Mesenchymal stem cell (in vitro differentiated cells and primary cell): Measurements from ENCODE around the gene NRSN2.
"Not testable (repeated sequence)": the region's sequence is repeated elsewhere in the genome, so short reads cannot be mapped to it uniquely, and the experiment has no call there.

ENCODE experiments used
- DNase-seq: peaks from one replicate; pipeline ENCODE4 v3.0.0-alpha.2; 2013
- H2AFZ ChIP-seq: one replicate; pipeline ENCODE4 v1.6.1; 2013; ENCODE audit warnings: low read depth, mild to moderate bottlenecking, control low read depth, inconsistent platforms, low read length, moderate library complexity
- H2AK5ac ChIP-seq: 2 replicates; pipeline ENCODE4 v1.6.1; 2013; ENCODE audit warnings: low read length, moderate library complexity, mild to moderate bottlenecking, inconsistent platforms; ENCODE audit not compliant: severe bottlenecking
- H2BK120ac ChIP-seq: one replicate; pipeline ENCODE4 v1.6.1; 2013; ENCODE audit warnings: low read depth, mild to moderate bottlenecking, inconsistent platforms, low read length, moderate library complexity
- H2BK12ac ChIP-seq, 2 experiments: one replicate each; pipeline ENCODE4 v1.6.1; 2013; ENCODE audit warnings: inconsistent platforms in 2 of 2, low read length in 2 of 2, mild to moderate bottlenecking in 2 of 2, moderate library complexity in 2 of 2, control low read depth in 1 of 2
- H2BK15ac ChIP-seq: one replicate; pipeline ENCODE4 v1.6.1; 2013; ENCODE audit warnings: mild to moderate bottlenecking, low read depth, inconsistent platforms; ENCODE audit not compliant: poor library complexity, severe bottlenecking
- H2BK5ac ChIP-seq: 2 replicates; pipeline ENCODE4 v1.6.1; 2013; ENCODE audit warnings: low read depth, mild to moderate bottlenecking, low read length, control low read depth, inconsistent platforms; ENCODE audit not compliant: poor library complexity, severe bottlenecking
- H3K14ac ChIP-seq, 2 experiments: one replicate each; pipeline ENCODE4 v1.6.1; 2013; ENCODE audit warnings: inconsistent platforms in 2 of 2, low read length in 2 of 2, control low read depth in 1 of 2, mild to moderate bottlenecking in 1 of 2, moderate library complexity in 1 of 2
- H3K18ac ChIP-seq, 2 experiments: one replicate each; pipeline ENCODE4 v1.6.1; 2013; ENCODE audit warnings: inconsistent platforms in 2 of 2, low read length in 2 of 2, control low read depth in 1 of 2, low read depth in 1 of 2, mild to moderate bottlenecking in 1 of 2
- H3K23ac ChIP-seq, 2 experiments: one replicate each; pipeline ENCODE4 v1.6.1; 2013; ENCODE audit warnings: inconsistent platforms in 2 of 2, low read length in 2 of 2, mild to moderate bottlenecking in 2 of 2, moderate library complexity in 2 of 2, control low read depth in 1 of 2
- H3K27ac ChIP-seq: 2 replicates; pipeline ENCODE4 v1.5.1; 2013; ENCODE audit warnings: mild to moderate bottlenecking, moderate library complexity, low read length, control low read depth, inconsistent platforms; ENCODE audit not compliant: poor library complexity, severe bottlenecking
- H3K27me3 ChIP-seq, 2 experiments: 2 replicates each; pipeline versions ENCODE4 v1.6.1 to v1.7.0; 2013; ENCODE audit warnings: low read length in 2 of 2, mild to moderate bottlenecking in 2 of 2, moderate library complexity in 2 of 2, control low read depth in 1 of 2, inconsistent platforms in 1 of 2; ENCODE audit not compliant: control insufficient read depth in 1 of 2, insufficient read depth in 1 of 2
- H3K36me3 ChIP-seq, 2 experiments: 2 replicates each; pipeline versions ENCODE4 v1.6.1 to v1.7.0; 2013; ENCODE audit warnings: low read length in 2 of 2, control low read depth in 1 of 2, inconsistent platforms in 1 of 2, low read depth in 1 of 2, mild to moderate bottlenecking in 1 of 2; ENCODE audit not compliant: insufficient read depth in 2 of 2, control insufficient read depth in 1 of 2
- H3K4ac ChIP-seq, 2 experiments: one replicate each; pipeline ENCODE4 v1.6.1; 2013; ENCODE audit warnings: inconsistent platforms in 2 of 2, low read length in 2 of 2, mild to moderate bottlenecking in 2 of 2, moderate library complexity in 2 of 2, control low read depth in 1 of 2, low read depth in 1 of 2
- H3K4me1 ChIP-seq: 2 replicates; pipeline ENCODE4 v1.6.1; 2013; ENCODE audit warnings: low read depth, low read length, control low read depth; ENCODE audit not compliant: control insufficient read depth, insufficient read depth
- H3K4me2 ChIP-seq: 2 replicates; pipeline ENCODE4 v1.6.1; 2013; ENCODE audit warnings: low read length, mild to moderate bottlenecking, inconsistent platforms; ENCODE audit not compliant: poor library complexity, severe bottlenecking
- H3K4me3 ChIP-seq, 2 experiments: 2 replicates each; pipeline versions ENCODE4 v1.5.1 to v1.7.0; 2013; ENCODE audit warnings: low read length in 2 of 2, mild to moderate bottlenecking in 2 of 2, control low read depth in 1 of 2, low read depth in 1 of 2; ENCODE audit not compliant: insufficient read depth in 1 of 2
- H3K79me1 ChIP-seq: replicated peaks from 2 replicates; pipeline ENCODE4 v1.6.1; 2013; ENCODE audit warnings: mild to moderate bottlenecking, control low read depth, low read length, inconsistent platforms; ENCODE audit not compliant: poor library complexity, severe bottlenecking
- H3K9ac ChIP-seq: 2 replicates; pipeline ENCODE4 v1.7.0; 2013; ENCODE audit warnings: mild to moderate bottlenecking, low read length, moderate library complexity
- H3K9me3 ChIP-seq: 2 replicates; pipeline ENCODE4 v1.7.0; 2013; ENCODE audit warnings: mild to moderate bottlenecking, low read length; ENCODE audit not compliant: control insufficient read depth
- H4K8ac ChIP-seq: one replicate; pipeline ENCODE4 v1.6.1; 2013; ENCODE audit warnings: inconsistent platforms, mild to moderate bottlenecking, low read length, moderate library complexity
- H4K91ac ChIP-seq: one replicate; pipeline ENCODE4 v1.6.1; 2013; ENCODE audit warnings: mild to moderate bottlenecking, low read length, inconsistent platforms
- WGBS: methylation state at CpG from one replicate; pipeline ENCODE4 v1.1.7; 2013; ENCODE audit warnings: mixed read lengths; 5-methylcytosine and 5-hydroxymethylcytosine counted together

Gene NRSN2

DNA sequence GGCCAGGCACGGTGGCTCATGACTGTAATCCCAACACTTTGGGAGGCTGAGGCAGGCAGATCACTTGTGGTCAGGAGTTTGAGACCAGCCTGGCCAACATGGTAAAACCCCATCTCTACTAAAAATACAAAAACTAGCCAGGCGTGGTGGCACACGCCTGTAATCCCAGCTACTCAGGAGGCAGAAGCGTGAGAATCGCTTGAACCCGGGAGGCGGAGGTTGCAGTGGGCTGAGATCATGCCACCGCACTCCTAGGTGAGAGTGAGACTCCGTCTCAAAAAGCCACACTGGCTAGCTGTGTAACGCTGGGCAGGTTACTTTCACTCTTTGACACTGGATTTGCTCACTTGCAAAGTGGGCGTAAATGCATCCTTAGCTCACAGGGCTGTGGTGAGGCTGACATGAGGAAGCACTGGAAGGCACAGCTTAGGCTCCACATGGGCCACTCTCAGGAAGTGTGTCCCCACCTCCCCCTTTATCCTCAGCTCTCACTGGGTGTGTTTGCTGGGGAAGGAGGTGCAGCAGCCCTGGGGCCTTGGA lies 25.7 kb downstream of the NRSN2 start:
- H3K18ac ChIP-seq: peak overlapping the region; percentile 71 to 87
- H3K36me3 ChIP-seq, H2AFZ ChIP-seq, H3K4me3 ChIP-seq, H3K27me3 ChIP-seq, H3K9ac ChIP-seq, H3K9me3 ChIP-seq, H3K27ac ChIP-seq, H2BK5ac ChIP-seq, H3K23ac ChIP-seq, H3K79me1 ChIP-seq, H3K4me2 ChIP-seq, H2AK5ac ChIP-seq: not testable (repeated sequence)
- H3K4me1 ChIP-seq: peaks cover 14% of the 10 kb centered on the region
- peak; percentile 19 for DNase-seq
- peak overlapping the region; percentile 90 for H4K91ac ChIP-seq
- H2BK120ac ChIP-seq: peak overlapping the region; percentile 45
- peak overlapping the region; percentile 4 to 60 for H2BK12ac ChIP-seq
- over 99% methylated on average over 11 of the region's 11 CpGs for WGBS
- peak overlapping the region; percentile 79 to 96 for H3K4ac ChIP-seq
- H3K14ac ChIP-seq: peak overlapping the region in 1 of 2 experiments; percentile 35
- peak overlapping the region; percentile 75 for H2BK15ac ChIP-seq
- peak overlapping the region; percentile 57 for H4K8ac ChIP-seq

DNA sequence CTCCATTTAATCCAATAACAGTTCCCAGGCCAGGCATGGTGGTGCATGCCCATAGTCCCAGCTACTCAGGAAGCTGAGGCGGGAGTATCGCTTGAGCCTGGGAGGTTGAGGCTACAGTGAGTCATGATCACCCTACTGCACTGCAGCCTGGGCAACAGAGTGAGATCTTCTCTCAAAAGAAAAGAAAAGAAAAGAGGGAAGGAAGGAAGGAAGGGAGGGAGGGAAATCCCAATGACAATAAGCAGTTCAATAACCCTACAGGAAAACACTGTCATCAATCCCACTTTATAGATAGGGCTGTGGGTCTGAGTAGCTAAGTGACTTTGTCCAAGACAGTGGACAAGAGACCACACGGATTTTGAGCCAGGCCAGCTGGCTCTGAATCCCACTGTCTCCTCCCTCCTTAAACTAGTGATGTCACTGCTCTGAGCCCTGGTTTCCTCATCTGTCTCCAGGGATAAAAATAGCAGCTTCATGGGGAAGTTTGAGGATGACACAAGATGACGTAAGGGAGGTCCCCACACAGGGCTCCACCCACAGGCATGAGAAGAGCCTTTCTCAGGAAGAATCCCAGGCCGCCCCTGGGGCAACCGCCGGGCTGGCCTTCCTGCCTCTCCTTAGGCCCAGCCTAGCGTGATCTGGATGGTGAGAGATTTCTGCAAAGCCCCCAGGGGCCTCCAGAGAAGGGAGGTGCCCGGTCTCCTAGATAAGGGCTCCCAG lies 26.4 kb downstream of the NRSN2 start:
- 60% methylated on average over 9 of the region's 9 CpGs for WGBS
- peak overlapping the region; percentile 67 for H4K8ac ChIP-seq
- H3K18ac ChIP-seq: peak overlapping the region; percentile 66 to 74
- H3K27me3 ChIP-seq: no peaks in the 10 kb centered on the region
- H3K4me1 ChIP-seq: peaks cover 14% of the 10 kb centered on the region
- H2BK5ac ChIP-seq: no peak overlapping the region
- peak overlapping the region; percentile 99 for H2BK15ac ChIP-seq
- H3K23ac ChIP-seq: no peak overlapping the region
- no peak overlapping the region for H3K4me2 ChIP-seq
- H3K36me3 ChIP-seq: no peaks in the 10 kb centered on the region
- peak overlapping the region; percentile 60 to 64 for H2BK12ac ChIP-seq
- H2AFZ ChIP-seq: no peak overlapping the region
- no peaks in the 10 kb centered on the region for H3K79me1 ChIP-seq
- peak overlapping the region; percentile 54 for H3K9ac ChIP-seq
- peak overlapping the region; percentile 49 for H2BK120ac ChIP-seq
- no peak overlapping the region for H3K14ac ChIP-seq
- H4K91ac ChIP-seq: peak overlapping the region; percentile 90
- H3K9me3 ChIP-seq: no peaks in the 10 kb centered on the region
- no peak overlapping the region for H3K4me3 ChIP-seq
- peak overlapping the region; percentile 2 to 52 for H3K4ac ChIP-seq
- no peak overlapping the region for H3K27ac ChIP-seq
- H2AK5ac ChIP-seq: no peak overlapping the region
- peak; percentile 99 for DNase-seq

DNA sequence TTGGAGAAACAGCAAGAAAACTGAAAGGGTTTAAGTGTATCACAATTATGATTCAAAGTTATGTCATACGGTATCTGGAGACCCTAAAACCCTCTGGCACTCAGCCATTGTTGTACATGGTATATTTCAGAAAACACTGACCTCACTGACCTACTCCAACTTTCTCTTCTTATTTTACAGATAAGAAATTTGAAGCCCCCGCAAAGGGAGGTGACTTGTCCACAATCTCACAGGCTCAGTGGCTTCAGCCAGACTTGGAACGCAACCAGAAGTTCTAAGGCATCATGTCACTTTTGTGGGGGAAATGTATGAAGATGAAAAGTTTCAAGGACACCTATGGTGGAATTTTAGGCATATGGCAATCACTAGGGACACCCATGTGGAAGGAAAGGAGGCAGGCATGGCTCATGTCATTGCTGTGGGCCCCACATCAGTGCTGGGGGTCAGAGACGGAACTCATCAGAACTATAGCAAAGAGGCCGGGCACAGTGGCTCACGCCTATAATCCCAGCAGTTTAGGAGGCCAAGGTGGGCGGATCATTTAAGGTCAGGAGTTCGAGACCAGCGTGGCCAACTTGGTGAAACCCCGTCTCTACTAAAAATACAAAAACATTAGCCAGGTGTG lies 28.5 kb downstream of the NRSN2 start:
- H2AK5ac ChIP-seq: no peak overlapping the region
- no peak overlapping the region for H3K4me3 ChIP-seq
- no peak overlapping the region for H3K4ac ChIP-seq
- peaks cover 14% of the 10 kb centered on the region for H3K4me1 ChIP-seq
- no peak for DNase-seq
- H2BK15ac ChIP-seq: no peak overlapping the region
- no peak overlapping the region for H3K23ac ChIP-seq
- no peak overlapping the region for H3K18ac ChIP-seq
- H4K8ac ChIP-seq: no peak overlapping the region
- no peak overlapping the region for H3K9ac ChIP-seq
- no peaks in the 10 kb centered on the region for H3K9me3 ChIP-seq
- no peak overlapping the region for H2AFZ ChIP-seq
- H3K27me3 ChIP-seq: no peaks in the 10 kb centered on the region
- H2BK5ac ChIP-seq: no peak overlapping the region
- no peak overlapping the region for H3K14ac ChIP-seq
- WGBS: 91% methylated on average over 10 of the region's 10 CpGs
- H2BK120ac ChIP-seq: no peak overlapping the region
- no peak overlapping the region for H3K27ac ChIP-seq
- no peaks in the 10 kb centered on the region for H3K36me3 ChIP-seq
- no peak overlapping the region for H2BK12ac ChIP-seq
- no peak overlapping the region for H4K91ac ChIP-seq
- no peaks in the 10 kb centered on the region for H3K79me1 ChIP-seq
- no peak overlapping the region for H3K4me2 ChIP-seq

DNA sequence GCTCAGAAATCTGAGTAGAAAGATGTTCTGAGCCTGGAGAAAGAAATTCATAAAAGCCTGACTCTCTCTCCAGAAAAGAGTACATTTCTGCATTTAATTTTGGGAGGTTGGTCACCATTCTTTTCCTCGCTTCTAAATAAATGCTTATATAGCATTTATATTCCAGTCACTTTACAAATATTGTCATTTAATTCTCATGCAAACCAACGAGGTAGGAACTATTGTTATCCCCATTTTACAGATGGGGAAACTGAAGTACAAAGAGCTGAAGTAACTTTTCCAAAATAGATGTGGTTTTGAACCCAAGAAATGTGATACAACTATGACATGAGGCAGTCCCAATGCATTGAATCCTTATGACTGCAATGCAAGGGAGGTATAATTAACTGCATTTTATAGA lies 29.2 kb downstream of the NRSN2 start:
- H2AK5ac ChIP-seq: no peak overlapping the region
- no peak overlapping the region for H2BK120ac ChIP-seq
- no peak overlapping the region for H4K91ac ChIP-seq
- H2BK15ac ChIP-seq: no peak overlapping the region
- H3K36me3 ChIP-seq: no peaks in the 10 kb centered on the region
- no peak overlapping the region for H3K4me3 ChIP-seq
- no peak overlapping the region for H2AFZ ChIP-seq
- H3K23ac ChIP-seq: no peak overlapping the region
- H3K79me1 ChIP-seq: no peaks in the 10 kb centered on the region
- DNase-seq: no peak
- H2BK5ac ChIP-seq: no peak overlapping the region
- H3K9ac ChIP-seq: no peak overlapping the region
- no CpG with 5 or more reads among the region's 2 CpGs for WGBS
- no peak overlapping the region for H3K27ac ChIP-seq
- no peak overlapping the region for H3K14ac ChIP-seq
- H3K4me1 ChIP-seq: peaks cover 17% of the 10 kb centered on the region
- H3K4ac ChIP-seq: no peak overlapping the region
- H3K27me3 ChIP-seq: no peaks in the 10 kb centered on the region
- no peak overlapping the region for H3K4me2 ChIP-seq
- no peak overlapping the region for H4K8ac ChIP-seq
- no peak overlapping the region for H2BK12ac ChIP-seq
- H3K9me3 ChIP-seq: no peaks in the 10 kb centered on the region
- H3K18ac ChIP-seq: no peak overlapping the region
